ENCODE data around the gene TIGIT.
A peak's percentile ranks its signal among the peaks of the same experiment; 100 is the strongest.

Gene TIGIT

DNA sequence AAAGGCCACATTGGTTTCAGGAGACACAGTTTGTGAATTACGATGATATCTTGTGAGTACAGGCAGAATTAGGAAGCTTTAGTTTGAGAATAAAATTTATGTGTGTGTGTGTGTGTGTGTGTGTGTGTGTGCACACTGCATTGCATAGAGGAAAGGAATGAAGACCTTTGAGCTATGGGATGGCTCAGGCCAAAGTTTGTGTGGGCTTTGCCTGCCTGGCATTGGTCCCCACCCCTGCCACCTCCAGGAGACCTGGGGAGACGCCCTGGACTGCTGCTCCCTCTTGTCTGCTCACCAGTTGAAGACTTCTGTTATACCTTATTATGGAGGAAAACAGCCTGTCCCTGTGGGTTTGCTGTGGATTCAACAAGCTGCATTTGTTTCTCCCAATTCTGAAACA is 37.2 kb downstream of the TIGIT start:
- Mint-ChIP-seq H3K36me3 (peaks cover 17% of the 10 kb centered on the region), H3K9me3 (peaks cover 2% of the 10 kb centered on the region), H3K4me3 (peak overlapping the region; percentile 51), H3K4me1 (peaks cover 81% of the 10 kb centered on the region), H3K27ac (no peak overlapping the region)
- no peak for ATAC-seq
- DNase-seq (ENCODE audit: low spot score in 2 of 2): no peak

DNA sequence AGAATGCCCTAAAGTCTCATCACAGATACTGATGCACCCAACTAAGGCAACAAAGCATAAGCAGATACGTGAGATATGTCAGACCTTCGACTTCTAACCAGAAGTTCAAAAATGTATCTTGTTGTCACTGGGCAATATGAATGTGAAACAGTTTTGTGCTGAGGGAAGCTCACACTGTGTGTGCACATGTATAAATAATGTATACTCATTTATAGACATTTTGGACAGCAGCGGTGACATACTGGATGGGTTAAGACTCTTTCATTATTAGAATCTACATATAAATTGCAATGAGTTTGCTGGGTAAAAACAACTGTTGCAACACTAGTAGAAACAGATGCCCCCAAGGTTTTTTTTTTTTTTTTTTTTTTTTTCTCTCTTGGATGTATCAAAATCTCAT is 37.9 kb downstream of the TIGIT start:
- peaks cover 85% of the 10 kb centered on the region for H3K4me1 Mint-ChIP-seq
- peaks cover 2% of the 10 kb centered on the region for H3K9me3 Mint-ChIP-seq
- peaks cover 17% of the 10 kb centered on the region for H3K36me3 Mint-ChIP-seq
- DNase-seq (ENCODE audit: low spot score in 2 of 2) (no peak), ATAC-seq (peak; percentile 70)
- H3K4me3 Mint-ChIP-seq: peak overlapping the region; percentile 51
- peak overlapping the region; percentile 92 for H3K27ac Mint-ChIP-seq

- peak; percentile 44 for ATAC-seq
- DNase-seq (ENCODE audit: low spot score in 2 of 2): no peak
- peak overlapping the region; percentile 51 for H3K4me3 Mint-ChIP-seq
- H3K27ac Mint-ChIP-seq: peak overlapping the region; percentile 92
- H3K36me3 Mint-ChIP-seq: peaks cover 17% of the 10 kb centered on the region
- peaks cover 2% of the 10 kb centered on the region for H3K9me3 Mint-ChIP-seq
- peaks cover 80% of the 10 kb centered on the region for H3K4me1 Mint-ChIP-seq
Observed at GRCh38 chr3:114332342-114333179, 38.7 kb downstream of the TIGIT start.

DNA sequence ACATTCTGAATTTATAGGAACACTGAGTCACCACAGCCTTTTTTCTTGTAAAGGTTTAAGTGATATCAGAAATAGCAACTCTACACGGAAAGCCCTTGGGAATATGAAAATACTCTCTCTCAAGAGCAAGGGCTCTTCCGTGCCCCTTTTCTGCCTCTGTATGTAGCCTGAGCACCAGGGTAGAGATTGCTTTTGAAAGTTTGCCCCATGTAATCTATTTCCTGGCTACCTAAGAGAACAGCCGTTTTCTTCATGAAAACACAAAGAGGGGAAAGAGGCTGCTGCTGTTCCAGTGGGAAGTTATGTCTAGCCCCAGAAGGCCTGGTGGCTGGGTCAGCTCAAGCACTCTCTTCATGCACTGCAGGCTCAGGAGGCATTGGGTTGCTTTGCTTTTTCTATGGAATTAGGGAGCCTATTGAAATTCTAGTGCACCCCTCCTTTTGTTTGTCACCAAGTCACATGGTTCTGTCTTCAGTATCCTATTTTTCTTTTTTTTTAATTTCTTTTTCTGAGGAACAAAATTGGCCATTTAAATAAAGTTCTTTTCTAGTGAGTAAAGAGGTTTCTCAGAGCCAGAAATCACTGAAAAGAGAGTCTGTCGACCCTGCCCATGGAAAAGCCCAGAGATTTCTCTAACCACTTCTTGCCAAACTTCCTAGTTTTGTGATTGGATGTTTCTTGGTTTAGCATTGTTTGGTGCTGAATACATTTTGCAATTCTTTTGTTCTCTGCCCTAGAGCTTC is 39.5 kb downstream of the TIGIT start:
- DNase-seq (ENCODE audit: low spot score in 2 of 2): no peak
- Mint-ChIP-seq H3K36me3 (peaks cover 13% of the 10 kb centered on the region), H3K4me3 (peak overlapping the region; percentile 51), H3K4me1 (peaks cover 79% of the 10 kb centered on the region), H3K9me3 (peaks cover 2% of the 10 kb centered on the region), H3K27ac (peak overlapping the region; percentile 92)
- peak; percentile 34 for ATAC-seq

DNA sequence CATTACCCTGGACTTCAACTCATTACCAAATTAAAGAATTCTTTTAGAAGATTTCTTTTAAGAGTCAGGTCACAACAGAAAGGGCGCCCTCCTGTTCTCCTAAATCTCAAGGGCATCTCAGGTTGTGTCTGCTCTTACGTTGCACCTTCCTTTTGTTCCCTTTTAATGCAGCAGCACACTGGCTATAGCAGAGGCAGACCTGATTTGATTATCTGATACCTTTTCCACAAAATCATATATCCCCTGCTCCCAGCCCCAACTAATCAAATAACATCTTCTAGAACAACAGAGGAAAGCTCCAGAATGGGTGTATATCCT is 40.1 kb downstream of the TIGIT start:
- Mint-ChIP-seq H3K4me3 (peak overlapping the region; percentile 51), H3K9me3 (peaks cover 2% of the 10 kb centered on the region), H3K36me3 (peaks cover 10% of the 10 kb centered on the region), H3K27ac (peak overlapping the region; percentile 92), H3K4me1 (peaks cover 77% of the 10 kb centered on the region)
- ATAC-seq (no peak), DNase-seq (ENCODE audit: low spot score in 2 of 2) (no peak)

DNA sequence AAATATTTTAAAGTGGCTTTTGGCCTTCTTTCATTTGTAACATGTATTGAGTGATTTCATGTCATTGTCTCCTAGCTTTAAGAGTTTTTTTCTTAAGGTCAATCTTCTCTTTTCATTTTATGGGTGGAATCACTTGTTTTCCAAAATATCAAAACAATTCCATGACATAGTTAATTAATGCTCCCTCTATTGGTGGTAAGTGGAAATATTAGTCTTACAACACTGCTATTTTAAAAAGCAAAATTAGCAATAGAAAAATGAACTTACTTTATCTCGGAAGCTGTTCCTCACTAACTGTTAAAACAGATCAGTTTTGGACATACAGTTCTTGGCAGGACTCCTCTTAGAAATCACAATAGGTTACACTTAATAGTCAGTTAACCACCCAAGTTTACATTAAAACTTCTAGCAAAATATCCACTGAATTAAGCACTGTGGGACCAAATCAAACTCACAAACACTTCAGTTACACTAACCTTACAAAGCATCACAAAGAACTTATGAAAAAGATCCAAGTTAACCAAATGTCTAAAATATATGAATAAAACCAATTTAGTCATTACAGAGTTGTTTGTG is 42.4 kb downstream of the TIGIT start:
- ATAC-seq (no peak), DNase-seq (ENCODE audit: low spot score in 2 of 2) (no peak)
- Mint-ChIP-seq H3K4me1 (peaks cover 70% of the 10 kb centered on the region), H3K36me3 (peaks cover 11% of the 10 kb centered on the region), H3K4me3 (no peak overlapping the region), H3K27ac (peak overlapping the region; percentile 75), H3K9me3 (peaks cover 2% of the 10 kb centered on the region)

- peaks cover 75% of the 10 kb centered on the region for H3K4me1 Mint-ChIP-seq
- ATAC-seq (no peak), DNase-seq (ENCODE audit: low spot score in 2 of 2) (no peak)
- no peak overlapping the region for H3K4me3 Mint-ChIP-seq
- H3K36me3 Mint-ChIP-seq: peaks cover 11% of the 10 kb centered on the region
- no peak overlapping the region for H3K27ac Mint-ChIP-seq
- peaks cover 2% of the 10 kb centered on the region for H3K9me3 Mint-ChIP-seq
Observed at GRCh38 chr3:114336857-114337256, 43.0 kb downstream of the TIGIT start.

DNA sequence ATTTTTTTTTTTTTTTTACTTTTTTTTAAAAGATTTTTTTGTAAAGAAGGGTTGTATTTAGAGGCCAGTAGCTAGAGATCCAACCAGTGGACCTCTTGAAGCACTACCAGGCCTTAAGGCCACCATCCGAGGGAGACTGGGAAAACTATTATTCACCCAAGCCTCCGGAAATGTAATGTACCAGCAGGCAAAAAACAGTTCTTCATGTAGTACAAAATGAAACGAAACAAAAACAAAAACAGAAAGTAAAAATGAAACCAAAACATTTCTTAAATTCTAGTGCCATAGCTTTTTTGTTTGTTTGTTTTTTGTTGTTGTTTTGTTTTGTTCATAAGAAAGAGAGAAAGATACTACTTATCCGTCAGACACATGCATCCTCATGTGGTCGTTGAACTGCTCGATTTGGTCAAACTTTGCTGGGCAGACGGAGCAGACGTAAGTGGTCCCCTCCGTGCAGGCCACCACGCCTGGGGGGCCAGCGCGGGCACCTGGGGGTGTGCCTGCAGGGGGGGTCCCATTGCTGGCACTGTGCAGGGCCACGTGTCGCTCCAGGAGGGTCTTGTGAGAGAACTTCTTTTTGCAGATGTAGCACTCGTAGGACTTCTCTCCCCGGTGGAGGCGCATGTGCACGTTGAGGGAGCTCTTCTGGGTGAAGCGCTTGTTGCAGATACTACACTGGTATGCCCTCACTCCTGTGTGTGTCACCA is 45.0 kb downstream of the TIGIT start:
- ATAC-seq (no peak), DNase-seq (ENCODE audit: low spot score in 2 of 2) (no peak)
- H3K4me3 Mint-ChIP-seq: peak overlapping the region; percentile 36
- peaks cover 16% of the 10 kb centered on the region for H3K36me3 Mint-ChIP-seq
- peaks cover 56% of the 10 kb centered on the region for H3K4me1 Mint-ChIP-seq
- H3K27ac Mint-ChIP-seq: peak overlapping the region; percentile 77
- H3K9me3 Mint-ChIP-seq: no peaks in the 10 kb centered on the region

GRCh38 chr3:114344492-114344891 is 50.7 kb downstream of the TIGIT start:
- Mint-ChIP-seq H3K4me3 (no peak overlapping the region), H3K36me3 (peaks cover 8% of the 10 kb centered on the region), H3K4me1 (peaks cover 13% of the 10 kb centered on the region), H3K27ac (no peak overlapping the region), H3K9me3 (no peaks in the 10 kb centered on the region)
- peak; percentile 80 for ATAC-seq
- no peak for DNase-seq (ENCODE audit: low spot score in 2 of 2)

DNA sequence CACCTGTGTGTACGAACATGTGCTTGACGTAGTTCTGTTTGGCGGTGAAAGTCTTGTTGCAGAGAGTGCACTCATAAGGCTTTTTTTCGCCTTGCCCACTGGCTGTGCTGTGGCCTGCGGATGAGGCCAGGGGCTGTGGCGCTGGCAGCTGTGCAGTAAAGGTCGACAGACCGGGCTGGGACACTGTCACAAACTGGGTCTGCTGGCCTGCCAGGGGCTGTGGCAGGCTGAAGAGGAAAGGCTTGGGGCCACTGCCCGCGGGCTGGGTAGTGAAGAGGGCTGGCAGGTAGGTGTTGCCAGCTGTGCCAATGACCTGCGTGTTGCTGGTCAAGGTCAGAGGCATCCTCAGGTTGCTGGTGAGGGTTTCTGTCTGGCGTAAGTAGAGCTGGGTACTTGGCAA is 56.4 kb downstream of the TIGIT start:
- Mint-ChIP-seq H3K4me3 (no peak overlapping the region), H3K27ac (no peak overlapping the region)
- no peak for ATAC-seq

GRCh38 chr3:114350690-114351089 is 56.9 kb downstream of the TIGIT start:
- Mint-ChIP-seq H3K9me3 (no peaks in the 10 kb centered on the region), H3K27ac (no peak overlapping the region), H3K4me3 (no peak overlapping the region), H3K4me1 (peaks cover 4% of the 10 kb centered on the region), H3K36me3 (no peaks in the 10 kb centered on the region)
- no peak for DNase-seq (ENCODE audit: low spot score in 2 of 2)
- no peak for ATAC-seq

More for the DNA sequence above, 56.4 kb downstream of the TIGIT start:
- no peaks in the 10 kb centered on the region for H3K36me3 Mint-ChIP-seq
- H3K4me1 Mint-ChIP-seq: peaks cover 6% of the 10 kb centered on the region
- no peak for DNase-seq (ENCODE audit: low spot score in 2 of 2)
- H3K9me3 Mint-ChIP-seq: no peaks in the 10 kb centered on the region

GRCh38 chr3:114351123-114351821 is 57.4 kb downstream of the TIGIT start:
- no peak overlapping the region for H3K4me3 Mint-ChIP-seq
- H3K4me1 Mint-ChIP-seq: no peaks in the 10 kb centered on the region
- H3K9me3 Mint-ChIP-seq: no peaks in the 10 kb centered on the region
- no peaks in the 10 kb centered on the region for H3K36me3 Mint-ChIP-seq
- H3K27ac Mint-ChIP-seq: no peak overlapping the region
- no peak for DNase-seq (ENCODE audit: low spot score in 2 of 2)
- no peak for ATAC-seq

- no peaks in the 10 kb centered on the region for H3K9me3 Mint-ChIP-seq
- H3K4me1 Mint-ChIP-seq: no peaks in the 10 kb centered on the region
- no peaks in the 10 kb centered on the region for H3K36me3 Mint-ChIP-seq
- DNase-seq (ENCODE audit: low spot score in 2 of 2): no peak
- no peak for ATAC-seq
- no peak overlapping the region for H3K27ac Mint-ChIP-seq
- H3K4me3 Mint-ChIP-seq: no peak overlapping the region
Observed at GRCh38 chr3:114351822-114352145, 58.0 kb downstream of the TIGIT start.

DNA sequence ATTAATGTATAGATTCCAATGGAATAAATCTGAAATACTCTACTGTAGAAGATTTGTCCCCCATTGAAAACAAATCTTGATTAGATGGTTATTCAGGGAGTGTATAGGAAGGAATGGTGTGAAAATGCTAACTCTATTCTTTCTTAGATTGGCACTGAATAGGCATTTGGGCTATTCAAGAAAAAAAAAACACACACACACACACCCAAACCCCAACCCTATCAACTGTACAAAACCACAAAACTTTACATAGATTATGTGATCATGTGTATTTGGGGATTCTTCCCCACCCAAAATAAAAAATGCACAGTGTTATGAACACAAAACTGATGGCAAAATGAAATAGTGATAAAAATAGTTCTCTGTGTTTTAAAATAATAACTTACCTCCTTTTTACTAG is 61.8 kb downstream of the TIGIT start:
- ATAC-seq (no peak), DNase-seq (ENCODE audit: low spot score in 2 of 2) (no peak)
- H3K4me3 Mint-ChIP-seq: no peak overlapping the region
- no peaks in the 10 kb centered on the region for H3K4me1 Mint-ChIP-seq
- no peaks in the 10 kb centered on the region for H3K36me3 Mint-ChIP-seq
- no peaks in the 10 kb centered on the region for H3K9me3 Mint-ChIP-seq
- no peak overlapping the region for H3K27ac Mint-ChIP-seq

DNA sequence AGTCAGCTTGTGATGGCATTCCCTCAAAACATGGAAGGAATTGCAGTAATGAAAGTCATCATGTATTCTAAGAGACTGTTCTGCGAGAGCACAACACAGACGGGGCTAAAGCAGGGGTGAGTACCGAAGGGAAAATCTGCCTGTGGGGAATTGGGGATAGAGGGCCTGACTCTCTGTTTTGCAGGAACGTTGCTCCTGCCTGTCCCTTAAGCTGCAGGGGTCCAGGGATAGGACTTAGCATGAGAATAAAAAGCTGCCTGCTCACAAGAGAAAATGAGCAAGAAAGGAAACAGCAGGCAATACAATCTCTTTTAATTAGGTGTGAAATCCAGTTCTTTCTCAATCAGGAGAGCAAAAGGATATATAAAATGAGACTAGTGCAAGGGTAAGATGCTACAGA is 62.2 kb downstream of the TIGIT start:
- H3K9me3 Mint-ChIP-seq: no peaks in the 10 kb centered on the region
- H3K4me3 Mint-ChIP-seq: no peak overlapping the region
- H3K4me1 Mint-ChIP-seq: no peaks in the 10 kb centered on the region
- no peak for ATAC-seq
- no peak overlapping the region for H3K27ac Mint-ChIP-seq
- no peak for DNase-seq (ENCODE audit: low spot score in 2 of 2)
- no peaks in the 10 kb centered on the region for H3K36me3 Mint-ChIP-seq
